Measurements from ENCODE around the gene CYP4A22. TPM values are rescaled to one million over a fixed set of nuclear protein-coding genes. Genes with fewer than 3 reads are reported as not detected.

CYP4A22 gene
- total and polyA plus RNA-seq, 9 of the 15 experiments (the other 6 are each of a cell fraction or from before 2014, with no cell fraction given), result 0.07 TPM; not detected in 8

GRCh38 chr1:47184822-47185677 lies 47.8 kb downstream of the CYP4A22 start:
- Histone ChIP-seq H3K9ac (ENCODE audit: insufficient read depth in 1 of 2, low read depth in 2 of 2, low read length in 2 of 2) (no peak overlapping the region), H3K4me1 (replicated peaks in 1 of 2; ENCODE audit: control insufficient read depth in 2 of 2, insufficient read depth in 2 of 2, low read length in 2 of 2) (peaks cover 45 to 74% of the 10 kb centered on the region in 2 experiments), H3K4me2 (ENCODE audit: insufficient read depth, low read length) (no peak overlapping the region), H3K4me3 (no peak overlapping the region), H3K27ac (ENCODE audit: extremely low read depth, low read depth, low read length) (no peak overlapping the region), H3K27me3 (ENCODE audit: control insufficient read depth in 2 of 2, insufficient read depth in 2 of 2, low read length in 2 of 2) (no peaks in the 10 kb centered on the region), H3K79me2 (ENCODE audit: control insufficient read depth, insufficient read depth, low read length) (peaks cover under 1% of the 10 kb centered on the region; the same call in 2 of the 3 replicates), H3K9me3 (replicated peaks; ENCODE audit: control insufficient read depth, insufficient read depth, low read depth, low read length) (no peaks in the 10 kb centered on the region), H4K20me1 (replicated peaks; ENCODE audit: control insufficient read depth, insufficient read depth, low read length) (no peaks in the 10 kb centered on the region), H2AFZ (ENCODE audit: low read depth, low read length) (no peak overlapping the region), H3K36me3 (ENCODE audit: control insufficient read depth, insufficient read depth, low read length) (no peaks in the 10 kb centered on the region), H3K9me1 (ENCODE audit: control insufficient read depth, insufficient read depth, low read length) (no peaks in the 10 kb centered on the region)
- TF ChIP-seq ZNF263 (CRISPR knock-in tag; IDR thresholded peaks at IDR 0.05; ENCODE audit: borderline replicate concordance), result peak; percentile 88
- TF ChIP-seq, protein P1, sequence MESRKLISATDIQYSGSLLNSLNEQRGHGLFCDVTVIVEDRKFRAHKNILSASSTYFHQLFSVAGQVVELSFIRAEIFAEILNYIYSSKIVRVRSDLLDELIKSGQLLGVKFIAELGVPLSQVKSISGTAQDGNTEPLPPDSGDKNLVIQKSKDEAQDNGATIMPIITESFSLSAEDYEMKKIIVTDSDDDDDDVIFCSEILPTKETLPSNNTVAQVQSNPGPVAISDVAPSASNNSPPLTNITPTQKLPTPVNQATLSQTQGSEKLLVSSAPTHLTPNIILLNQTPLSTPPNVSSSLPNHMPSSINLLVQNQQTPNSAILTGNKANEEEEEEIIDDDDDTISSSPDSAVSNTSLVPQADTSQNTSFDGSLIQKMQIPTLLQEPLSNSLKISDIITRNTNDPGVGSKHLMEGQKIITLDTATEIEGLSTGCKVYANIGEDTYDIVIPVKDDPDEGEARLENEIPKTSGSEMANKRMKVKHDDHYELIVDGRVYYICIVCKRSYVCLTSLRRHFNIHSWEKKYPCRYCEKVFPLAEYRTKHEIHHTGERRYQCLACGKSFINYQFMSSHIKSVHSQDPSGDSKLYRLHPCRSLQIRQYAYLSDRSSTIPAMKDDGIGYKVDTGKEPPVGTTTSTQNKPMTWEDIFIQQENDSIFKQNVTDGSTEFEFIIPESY (CRISPR knock-in tag; IDR thresholded peaks at IDR 0.05), result no peak
- peak; percentile 22; the same call in 1 of the 2 replicates for TF ChIP-seq ZBTB7A (IDR thresholded peaks at IDR 0.05; ENCODE audit: borderline replicate concordance, control insufficient read depth, low read depth, low read length)
- TF ChIP-seq STAG1 (CRISPR knock-in tag; IDR thresholded peaks at IDR 0.05; ENCODE audit: borderline replicate concordance), result no peak
- TF ChIP-seq ADNP (tag; IDR thresholded peaks at IDR 0.05), result no peak
- no peak for TF ChIP-seq FIP1L1 (IDR thresholded peaks at IDR 0.05; ENCODE audit: low read depth, low read length, poor library complexity, severe bottlenecking)
- DNase-seq (ENCODE audit: extremely low read depth in 1 of 4, low spot score in 3 of 4), result no peak
- no peak for ATAC-seq
- WGBS (ENCODE audit: insufficient coverage, low coverage, missing lambda C conversion rate), result 53% methylated on average over 14 of the region's 14 CpGs
- POLR2A ChIA-PET, result interaction anchor here (0.9 to 7.1 kb wide), 5 partner anchors 9 to 78 kb away, joined by 4 to 65 read pairs (median 5); no protein-coding TSS in a partner anchor
- no TSS peak for BruUV-seq (replicated peaks)
- CTCF ChIA-PET (ENCODE audit: low intra/inter-chr PET ratio), result no interaction called here
- in situ Hi-C loops (cut with MboI), result loop anchor here (10.0 kb wide), 1 partner anchor 520 kb away; no protein-coding TSS in a partner anchor
- FAIRE-seq, result no peak
- intact Hi-C loops (cut with micrococcal nuclease), result loop anchor here (5.0 kb wide), 1 partner anchor 147 kb away; the partner anchor contains the start of gene CMPK1

Measured in K562 (cell line).